Esophagus squamous epithelium (tissue), 5 donors: ENCODE results near the gene ATP2B3. TPM values are rescaled to one million over a fixed set of nuclear protein-coding genes. Genes with fewer than 3 reads are reported as not detected.

ENCODE experiments used
- DNase-seq: peaks from one replicate; lab custom pipeline; 2025; lab: John Stamatoyannopoulos, UW
- H3K27ac ChIP-seq, 4 donors: fragments of 200-600 bp; sonication (generic); one replicate each; pipeline ENCODE4 v1.5.1; 2016 to 2019; ENCODE audit warnings: mild to moderate bottlenecking in 1 of 4
- H3K27me3 ChIP-seq, 4 donors: fragments of 200-600 bp; sonication (generic); 1 replicate in 3 of 4; 2 replicates in 1 of 4; pipeline versions ENCODE4 v1.5.1 to v1.6.0; 2017 to 2021; ENCODE audit warnings: antibody characterized with exemption in 1 of 4
- H3K36me3 ChIP-seq, 3 donors: fragments of 200-600 bp; sonication (generic); one replicate each; pipeline ENCODE4 v1.5.1; 2016 to 2019
- H3K4me1 ChIP-seq, 3 donors: fragments of 200-600 bp; sonication (generic); one replicate each; pipeline ENCODE4 v1.5.1; 2017 to 2019
- H3K4me3 ChIP-seq, 4 donors: fragments of 200-600 bp; sonication (generic); 1 replicate in 3 of 4; 2 replicates in 1 of 4; pipeline ENCODE4 v1.5.1; 2016 to 2019; ENCODE audit warnings: mild to moderate bottlenecking in 2 of 4, moderate library complexity in 1 of 4
- H3K9me3 ChIP-seq, 3 donors: fragments of 200-600 bp; sonication (generic); one replicate each; pipeline ENCODE4 v1.5.1; 2016 to 2019
- POLR2A ChIP-seq, 4 donors: fragments of 450-650 bp; IDR thresholded peaks; one replicate each; pipeline ENCODE4 v1.6.1; 2017; ENCODE audit warnings: antibody characterized with exemption in 4 of 4, mild to moderate bottlenecking in 4 of 4, moderate library complexity in 3 of 4
- WGBS, 2 donors: methylation state at CpG; one replicate each; pipeline ENCODE4 v1.1.5; 2018; 5-methylcytosine and 5-hydroxymethylcytosine counted together
- intact Hi-C: fragments of 100-400 bp; cut with DNase I; formaldehyde crosslinking; loops from one replicate; pipeline ENCODE4 v1.15.0; 2022
- total RNA-seq, 4 donors: library from RNA; depleted of rRNA; stranded (reverse); fragments of >200 nt; gene quantifications; one replicate each; pipeline ENCODE4 v1.1.0, GENCODE V29; 2016
- TF ChIP-seq, protein P1 (sequence below), 6 experiments: fragments of 450-650 bp in 4 of 6; fragments of 200-600 bp in 2 of 6; sonication (generic) in 2 of 6; IDR thresholded peaks; one replicate each; pipeline ENCODE4 v1.5.1; 2016 to 2019; ENCODE audit warnings: antibody characterized with exemption in 6 of 6, mild to moderate bottlenecking in 4 of 6, moderate library complexity in 4 of 6
- donor health status: DM: yes; HTN: yes; CAD: no.

ATP2B3 gene
- total RNA-seq, 4 donors from 2014 or later, result not detected

DNA sequence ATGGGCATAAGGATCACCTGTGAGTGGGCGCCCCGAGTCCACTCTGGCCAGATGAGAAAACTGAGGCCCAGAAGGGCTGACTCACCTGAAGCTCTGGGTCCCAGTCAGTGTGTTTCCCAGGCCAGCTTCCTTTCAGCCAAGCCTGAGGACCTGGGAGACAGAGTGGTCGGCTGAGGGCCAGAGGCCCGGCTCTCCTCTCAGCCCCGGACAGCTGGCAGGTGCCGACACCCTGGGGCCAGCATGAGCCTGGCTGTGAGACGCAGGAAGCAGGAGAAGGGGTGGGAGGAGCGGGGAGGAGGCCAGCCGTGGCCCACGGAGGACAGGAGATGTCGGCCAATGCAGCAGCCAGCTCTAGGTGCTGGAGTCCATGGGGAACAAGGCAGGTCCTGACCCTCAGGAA, 28.9 kb downstream of the ATP2B3 start:
- Histone ChIP-seq H3K4me3 (no peak overlapping the region), H3K36me3 (no peaks in the 10 kb centered on the region), H3K27me3 (no peaks in the 10 kb centered on the region), H3K4me1 (no peaks in the 10 kb centered on the region), H3K9me3 (no peaks in the 10 kb centered on the region), H3K27ac (no peak overlapping the region)
- DNase-seq, result no peak
- intact Hi-C loops, result no loop called here
- WGBS, 2 donors, result 73 to 86% methylated on average over 2 to 6 of the region's 11 CpGs
- TF ChIP-seq, protein P1, sequence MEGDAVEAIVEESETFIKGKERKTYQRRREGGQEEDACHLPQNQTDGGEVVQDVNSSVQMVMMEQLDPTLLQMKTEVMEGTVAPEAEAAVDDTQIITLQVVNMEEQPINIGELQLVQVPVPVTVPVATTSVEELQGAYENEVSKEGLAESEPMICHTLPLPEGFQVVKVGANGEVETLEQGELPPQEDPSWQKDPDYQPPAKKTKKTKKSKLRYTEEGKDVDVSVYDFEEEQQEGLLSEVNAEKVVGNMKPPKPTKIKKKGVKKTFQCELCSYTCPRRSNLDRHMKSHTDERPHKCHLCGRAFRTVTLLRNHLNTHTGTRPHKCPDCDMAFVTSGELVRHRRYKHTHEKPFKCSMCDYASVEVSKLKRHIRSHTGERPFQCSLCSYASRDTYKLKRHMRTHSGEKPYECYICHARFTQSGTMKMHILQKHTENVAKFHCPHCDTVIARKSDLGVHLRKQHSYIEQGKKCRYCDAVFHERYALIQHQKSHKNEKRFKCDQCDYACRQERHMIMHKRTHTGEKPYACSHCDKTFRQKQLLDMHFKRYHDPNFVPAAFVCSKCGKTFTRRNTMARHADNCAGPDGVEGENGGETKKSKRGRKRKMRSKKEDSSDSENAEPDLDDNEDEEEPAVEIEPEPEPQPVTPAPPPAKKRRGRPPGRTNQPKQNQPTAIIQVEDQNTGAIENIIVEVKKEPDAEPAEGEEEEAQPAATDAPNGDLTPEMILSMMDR (IDR thresholded peaks at IDR 0.05), result no peak
- no peak for TF ChIP-seq POLR2A (IDR thresholded peaks at IDR 0.05)

DNA sequence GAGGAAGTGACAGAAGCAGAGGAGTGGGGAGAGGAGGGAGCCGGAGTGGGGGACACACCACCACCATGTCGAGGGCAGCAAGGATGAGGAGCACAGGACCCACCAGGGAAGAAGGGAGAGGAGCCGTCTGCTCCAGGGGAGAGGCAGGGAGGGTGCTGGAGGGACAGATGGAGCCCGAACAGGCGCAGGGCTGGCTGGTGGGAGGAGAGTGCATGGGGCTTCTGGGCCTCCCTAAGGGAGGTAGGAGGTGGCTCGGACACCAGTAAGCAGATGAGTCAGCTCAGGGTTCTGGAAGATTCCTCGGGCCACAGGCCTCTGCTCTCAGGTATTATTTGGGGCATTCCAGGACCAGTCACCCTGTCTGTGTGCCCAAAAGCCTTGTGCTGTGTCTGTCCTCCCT, 29.8 kb downstream of the ATP2B3 start:
- Histone ChIP-seq H3K9me3 (no peaks in the 10 kb centered on the region), H3K27me3 (no peaks in the 10 kb centered on the region), H3K4me1 (no peaks in the 10 kb centered on the region), H3K27ac (no peak overlapping the region), H3K36me3 (no peaks in the 10 kb centered on the region), H3K4me3 (no peak overlapping the region)
- TF ChIP-seq POLR2A (IDR thresholded peaks at IDR 0.05), result no peak
- TF ChIP-seq, protein P1 (IDR thresholded peaks at IDR 0.05), result no peak
- intact Hi-C loops, result no loop called here
- WGBS, 2 donors, result 67% methylated on average over 6 of the region's 7 CpGs; no CpG with 5 or more reads in 1 of the 2 donors
- DNase-seq, result no peak

DNA sequence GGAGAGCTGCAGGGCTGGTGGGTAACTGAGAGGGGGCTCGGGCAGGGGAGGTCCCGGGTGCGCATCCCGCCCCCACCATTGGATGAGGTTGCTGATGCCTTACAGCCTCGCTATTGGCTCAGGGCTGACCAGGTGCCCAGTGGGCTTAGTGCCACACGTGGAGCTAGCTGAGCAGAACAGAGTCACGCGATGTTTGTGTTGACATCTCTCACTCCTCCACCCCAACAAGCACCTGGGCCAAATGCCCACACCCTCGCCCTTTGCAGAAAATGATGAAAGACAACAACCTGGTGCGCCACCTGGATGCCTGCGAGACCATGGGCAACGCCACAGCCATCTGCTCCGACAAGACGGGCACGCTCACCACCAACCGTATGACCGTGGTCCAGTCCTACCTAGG, 31.8 kb downstream of the ATP2B3 start:
- no peaks in the 10 kb centered on the region for H3K9me3 ChIP-seq
- H3K4me1 ChIP-seq, result no peaks in the 10 kb centered on the region
- intact Hi-C loops, result no loop called here
- H3K4me3 ChIP-seq, result no peak overlapping the region
- no peak overlapping the region for H3K27ac ChIP-seq
- WGBS, 2 donors, result 87% methylated on average over 5 of the region's 17 CpGs; no CpG with 5 or more reads in 1 of the 2 donors
- H3K27me3 ChIP-seq, result no peaks in the 10 kb centered on the region
- no peak for DNase-seq
- TF ChIP-seq, protein P1 (IDR thresholded peaks at IDR 0.05), result no peak
- no peak for TF ChIP-seq POLR2A (IDR thresholded peaks at IDR 0.05)
- no peaks in the 10 kb centered on the region for H3K36me3 ChIP-seq

DNA sequence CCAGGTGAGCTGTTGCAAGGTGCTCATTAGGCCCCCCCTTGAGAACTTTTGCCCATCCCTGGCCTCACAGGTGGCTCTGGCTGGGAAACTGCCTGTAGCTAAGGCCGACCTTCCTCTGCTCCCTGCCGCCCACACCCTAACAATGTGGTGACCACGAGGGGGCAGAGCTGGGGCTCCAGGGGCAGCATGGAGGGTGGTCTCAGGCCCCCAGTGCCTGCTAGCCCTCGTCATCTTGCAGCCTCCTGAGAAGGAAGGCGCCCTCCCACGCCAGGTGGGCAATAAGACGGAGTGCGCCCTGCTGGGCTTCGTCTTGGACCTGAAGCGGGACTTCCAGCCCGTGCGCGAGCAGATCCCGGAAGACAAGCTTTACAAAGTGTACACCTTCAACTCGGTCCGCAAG, 32.4 kb downstream of the ATP2B3 start:
- no peaks in the 10 kb centered on the region for H3K36me3 ChIP-seq
- no peaks in the 10 kb centered on the region for H3K27me3 ChIP-seq
- TF ChIP-seq, protein P1 (IDR thresholded peaks at IDR 0.05), result no peak
- no peak for TF ChIP-seq POLR2A (IDR thresholded peaks at IDR 0.05)
- H3K9me3 ChIP-seq, result no peaks in the 10 kb centered on the region
- intact Hi-C loops, result no loop called here
- no peak overlapping the region for H3K4me3 ChIP-seq
- H3K4me1 ChIP-seq, result no peaks in the 10 kb centered on the region
- no peak overlapping the region for H3K27ac ChIP-seq
- 96% methylated on average over 9 of the region's 16 CpGs; no CpG with 5 or more reads in 1 of the 2 donors for WGBS, 2 donors
- DNase-seq, result no peak

DNA sequence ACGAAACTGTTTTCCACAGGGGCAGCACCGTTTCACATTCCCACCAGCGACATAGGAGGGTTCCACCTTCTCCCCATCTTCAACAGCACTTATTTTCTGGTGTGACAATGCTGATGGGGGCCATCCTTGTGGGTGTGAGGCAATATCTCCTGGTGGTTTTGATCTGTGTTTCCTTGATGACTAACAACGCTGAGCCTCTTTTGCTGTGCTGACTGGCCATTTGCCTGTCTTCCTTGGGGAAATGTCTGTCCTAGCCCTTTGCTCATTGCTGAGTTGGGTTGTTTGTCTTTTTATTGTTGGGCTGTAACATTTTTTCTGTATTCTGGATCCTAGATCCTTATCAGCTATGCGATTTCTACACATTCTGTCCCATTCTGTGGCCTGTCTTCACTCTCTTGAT, 33.7 kb downstream of the ATP2B3 start:
- Histone ChIP-seq H3K4me3 (no peak overlapping the region), H3K27me3 (peaks cover 0 to 8% (median 0%) of the 10 kb centered on the region in 4 donors), H3K4me1 (no peaks in the 10 kb centered on the region), H3K36me3 (no peaks in the 10 kb centered on the region), H3K27ac (no peak overlapping the region), H3K9me3 (no peaks in the 10 kb centered on the region)
- intact Hi-C loops, result no loop called here
- WGBS, 2 donors, result 68 to 85% methylated on average over 3 to 5 of the region's 5 CpGs
- TF ChIP-seq, protein P1 (IDR thresholded peaks at IDR 0.05), result no peak
- no peak for TF ChIP-seq POLR2A (IDR thresholded peaks at IDR 0.05)
- no peak for DNase-seq
